Muscle of back (tissue), 10 donors: ENCODE results near the gene CCDC200. TPM values are rescaled to one million over a fixed set of nuclear protein-coding genes. Genes with fewer than 3 reads are reported as not detected.

Source experiments
- polyA plus RNA-seq, 10 donors: library from polyadenylated mRNA; unstranded; fragments of 120-200 nt; gene quantifications; one replicate each; pipeline ENCODE4 v1.2.1, GENCODE V29; 2013; ENCODE audit not compliant: insufficient read length in 10 of 10

Gene CCDC200
- polyA plus RNA-seq, 10 donors: 3.5 to 15.8 (median 6.4) TPM

Other genes with a start within 250 kb of the CCDC200 start
- 10 to 100 TPM; 46.0 to 82.2 (median 70.7) TPM for gene PTGES3L, start 248.5 kb downstream of the CCDC200 start, polyA plus RNA-seq
- gene RUNDC1, start 248.1 kb downstream of the CCDC200 start, polyA plus RNA-seq: 1 to 10 TPM; 6.0 to 8.9 (median 7.5) TPM
- gene RPL27, start 230.2 kb downstream of the CCDC200 start, polyA plus RNA-seq: 1,000 to 10,000 TPM; 2,057 to 2,736 (median 2,428) TPM
- gene IFI35, start 221.8 kb downstream of the CCDC200 start, polyA plus RNA-seq: 1 to 10 TPM; 4.2 to 7.7 (median 6.5) TPM
- 10 to 100 TPM; 62.1 to 97.2 (median 77.5) TPM for gene VAT1, start 206.2 kb downstream of the CCDC200 start, polyA plus RNA-seq
- 1 to 10 TPM in 5 of 10 donors, under 1 TPM in 5; 0.47 to 1.3 (median 0.93) TPM for gene RND2, start 203.4 kb downstream of the CCDC200 start, polyA plus RNA-seq
- gene BRCA1, start 103.3 kb downstream of the CCDC200 start, polyA plus RNA-seq: 10 to 100 TPM in 4 of 10 donors, 1 to 10 TPM in 6; 7.3 to 13.5 (median 9.0) TPM
- gene NBR1, start 57.4 kb downstream of the CCDC200 start, polyA plus RNA-seq: 10 to 100 TPM; 54.0 to 73.6 (median 60.6) TPM
- gene TMEM106A, start 16.7 kb downstream of the CCDC200 start, polyA plus RNA-seq: 10 to 100 TPM in 2 of 10 donors, 1 to 10 TPM in 8; 6.0 to 11.5 (median 7.8) TPM
- 1 to 10 TPM in 2 of 10 donors, under 1 TPM in 1, not detected in 7; 0.86 to 4.4 (median 1.8) TPM for gene RNU2-1, start 5.4 kb upstream of the CCDC200 start, polyA plus RNA-seq
- 10 to 100 TPM in 7 of 10 donors, 1 to 10 TPM in 3; 5.5 to 14.5 (median 11.3) TPM for gene ARL4D, start 170.4 kb upstream of the CCDC200 start, polyA plus RNA-seq